ENCODE data around the gene ABCC3. TPM values are rescaled to one million over a fixed set of nuclear protein-coding genes. Genes with fewer than 3 reads are reported as not detected.
A peak's percentile ranks its signal among the peaks of the same experiment; 100 is the strongest.

The ABCC3 gene
- 100 to 1,000 TPM; 297 to 655 (median 533) TPM for total RNA-seq

GRCh38 chr17:50634224-50634914 is at the start of gene ABCC3:
Gene ABCC3 (plus strand): TSS chr17:50634881. CDS start chr17:50634937, 56 bp downstream.
- H3K27me3 ChIP-seq: peaks cover 20% of the 10 kb centered on the region
- H3K27ac ChIP-seq: peak within 1 kb of the TSS; percentile 78 to 92 (median 90)
- H3K36me3 ChIP-seq: no peaks in the 10 kb centered on the region
- TF ChIP-seq POLR2AphosphoS5 (IDR thresholded peaks at IDR 0.05): peak; percentile 10 to 86 (median 81)
- no peak for TF ChIP-seq CTCF (IDR thresholded peaks at IDR 0.05)
- in situ Hi-C loops (cut with MboI; ENCODE audit: low pct_ligation_motif_present in 1 of 4, low pct_unique_long_range_greater_than_20kb in 1 of 4, low sequenced_read_pairs in 3 of 4): loop anchor here in 2 of 4 donors (10.0 kb wide), 2 partner anchors 60 to 80 kb away; no protein-coding TSS in a partner anchor
- no peaks in the 10 kb centered on the region for H3K9me3 ChIP-seq
- peaks cover 14 to 71% (median 54%) of the 10 kb centered on the region in 4 donors for H3K4me1 ChIP-seq
- WGBS, 2 donors (ENCODE audit: low coverage in 1 of 2): 0 to 21% methylated on average over 1 to 20 of the region's 48 CpGs
- intact Hi-C loops (cut with DNase I; ENCODE audit: low total_unique reads): no loop called here
- peak within 1 kb of the TSS; percentile 34 to 72 (median 61) for H3K4me3 ChIP-seq
- peak; percentile 85 for DNase-seq

DNA sequence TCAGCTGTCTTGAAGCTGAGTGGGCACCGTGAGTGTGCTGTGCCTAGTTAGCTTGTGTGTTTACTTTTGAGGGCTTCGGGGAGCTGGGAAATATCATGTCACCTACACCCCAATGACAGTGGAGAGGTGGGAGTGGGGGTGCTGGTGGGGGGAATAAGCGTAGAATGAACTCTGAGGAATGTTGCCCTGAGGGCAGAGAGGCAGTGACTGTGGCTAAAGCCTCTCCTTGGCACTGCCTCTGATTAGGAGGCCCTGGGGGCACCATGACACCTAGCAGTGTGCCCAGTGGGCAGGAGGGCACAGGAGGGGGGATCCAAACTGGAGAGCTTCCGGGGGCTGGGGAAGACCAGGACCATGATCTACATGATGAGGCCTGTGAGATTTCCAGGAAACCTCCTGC is 49.3 kb upstream of the ABCC3 start:
- Histone ChIP-seq H3K27me3 (no peaks in the 10 kb centered on the region), H3K4me1 (peaks cover 0 to 12% (median 4%) of the 10 kb centered on the region in 4 donors), H3K36me3 (no peaks in the 10 kb centered on the region), H3K9me3 (no peaks in the 10 kb centered on the region), H3K27ac (no peak overlapping the region), H3K4me3 (no peak overlapping the region)
- intact Hi-C loops (cut with DNase I; ENCODE audit: low total_unique reads): no loop called here
- DNase-seq: no peak
- in situ Hi-C loops (cut with MboI; ENCODE audit: low pct_ligation_motif_present in 1 of 4, low pct_unique_long_range_greater_than_20kb in 1 of 4, low sequenced_read_pairs in 3 of 4): no loop called here
- no peak for TF ChIP-seq EP300 (IDR thresholded peaks at IDR 0.05; ENCODE audit: low read depth)
- TF ChIP-seq POLR2AphosphoS5 (IDR thresholded peaks at IDR 0.05): no peak
- TF ChIP-seq CTCF (IDR thresholded peaks at IDR 0.05): no peak
- no peak for TF ChIP-seq POLR2A (IDR thresholded peaks at IDR 0.05)
- WGBS, 2 donors (ENCODE audit: low coverage in 1 of 2): 60 to 76% methylated on average over 2 to 4 of the region's 4 CpGs

GRCh38 chr17:50585891-50586290 is 48.8 kb upstream of the ABCC3 start:
- H3K27ac ChIP-seq: no peak overlapping the region
- intact Hi-C loops (cut with DNase I; ENCODE audit: low total_unique reads): no loop called here
- H3K36me3 ChIP-seq: no peaks in the 10 kb centered on the region
- WGBS, 2 donors (ENCODE audit: low coverage in 1 of 2): 76 to 100% methylated on average over 2 to 8 of the region's 8 CpGs
- TF ChIP-seq POLR2AphosphoS5 (IDR thresholded peaks at IDR 0.05) (no peak), CTCF (IDR thresholded peaks at IDR 0.05) (no peak), POLR2A (IDR thresholded peaks at IDR 0.05) (no peak), EP300 (IDR thresholded peaks at IDR 0.05; ENCODE audit: low read depth) (no peak)
- H3K4me3 ChIP-seq: no peak overlapping the region
- in situ Hi-C loops (cut with MboI; ENCODE audit: low pct_ligation_motif_present in 1 of 4, low pct_unique_long_range_greater_than_20kb in 1 of 4, low sequenced_read_pairs in 3 of 4): no loop called here
- H3K27me3 ChIP-seq: no peaks in the 10 kb centered on the region
- peaks cover 0 to 12% (median 4%) of the 10 kb centered on the region in 4 donors for H3K4me1 ChIP-seq
- no peak for DNase-seq
- no peaks in the 10 kb centered on the region for H3K9me3 ChIP-seq

DNA sequence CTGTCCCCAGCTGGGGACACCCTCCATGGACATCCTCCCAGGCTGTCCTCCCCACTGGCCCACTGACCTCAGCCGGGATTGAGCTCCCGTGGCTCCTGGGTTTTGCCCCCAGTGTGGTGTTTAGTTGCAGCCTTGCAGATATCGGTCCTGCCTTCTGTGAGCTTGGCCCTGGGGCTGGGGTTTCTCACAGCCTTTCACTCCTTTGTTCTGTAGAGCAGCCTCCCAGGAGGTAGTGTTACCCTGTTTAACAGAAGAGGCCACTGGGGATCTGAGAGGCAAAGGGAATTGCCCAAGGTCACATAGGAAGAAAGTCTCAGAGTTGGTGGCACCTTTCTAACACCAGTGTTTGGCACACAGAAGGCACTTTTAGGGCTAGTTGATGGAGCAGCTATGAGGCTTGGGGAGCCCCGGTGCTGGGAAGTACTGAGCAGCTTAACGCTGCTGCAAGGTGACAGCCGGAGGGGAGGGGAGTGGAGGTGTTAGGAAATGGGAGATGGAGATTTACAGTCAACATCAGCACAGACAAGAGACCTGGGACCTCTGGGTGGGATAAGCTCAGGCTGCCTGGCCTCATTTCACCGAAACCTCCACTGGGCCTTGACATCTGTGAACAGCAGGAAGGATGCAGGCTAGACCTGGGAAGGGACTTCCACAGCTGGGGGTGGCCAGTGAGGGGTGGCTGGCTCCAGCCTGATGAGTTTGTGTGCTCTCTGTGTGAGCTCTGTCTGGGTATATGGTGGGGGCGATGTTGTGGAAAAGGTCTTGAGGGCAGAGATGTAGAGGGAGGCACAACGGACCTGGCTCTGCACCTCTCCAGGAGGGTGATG is 48.0 kb upstream of the ABCC3 start:
- intact Hi-C loops (cut with DNase I; ENCODE audit: low total_unique reads): no loop called here
- no peaks in the 10 kb centered on the region for H3K27me3 ChIP-seq
- in situ Hi-C loops (cut with MboI; ENCODE audit: low pct_ligation_motif_present in 1 of 4, low pct_unique_long_range_greater_than_20kb in 1 of 4, low sequenced_read_pairs in 3 of 4): no loop called here
- no peaks in the 10 kb centered on the region for H3K36me3 ChIP-seq
- WGBS, 2 donors (ENCODE audit: low coverage in 1 of 2): 87% methylated on average over 9 of the region's 9 CpGs; no CpG with 5 or more reads in 1 of the 2 donors
- H3K4me3 ChIP-seq: no peak overlapping the region
- H3K4me1 ChIP-seq: peaks cover 0 to 12% (median 4%) of the 10 kb centered on the region in 4 donors
- no peaks in the 10 kb centered on the region for H3K9me3 ChIP-seq
- H3K27ac ChIP-seq: no peak overlapping the region
- DNase-seq: no peak
- TF ChIP-seq EP300 (IDR thresholded peaks at IDR 0.05; ENCODE audit: low read depth): no peak
- TF ChIP-seq POLR2A (IDR thresholded peaks at IDR 0.05): no peak
- no peak for TF ChIP-seq CTCF (IDR thresholded peaks at IDR 0.05)
- TF ChIP-seq POLR2AphosphoS5 (IDR thresholded peaks at IDR 0.05): no peak
